Stimulated activated naive CD8-positive, alpha-beta T cell treated with anti-CD3 and anti-CD28 coated beads, Interleukin-15, Interleukin-2, amounts not matched to agents 100 U/mL and 50 U/mL, for 24 hours (primary cell): ENCODE results near the gene HMCN2.

Experiments
- ATAC-seq: fragments of 150-1000 bp; cut with Tn5 transposase; one replicate; pipeline ENCODE4 v1.10.0; 2021
- DNase-seq: peaks from one replicate; pipeline ENCODE4 v3.0.0; 2021

Gene HMCN2

GRCh38 chr9:130347036-130347435 is 81.5 kb downstream of the HMCN2 start:
- ATAC-seq: no peak
- no peak for DNase-seq

- DNase-seq (no peak), ATAC-seq (no peak)
Observed at GRCh38 chr9:130347931-130348330, 82.4 kb downstream of the HMCN2 start.

DNA sequence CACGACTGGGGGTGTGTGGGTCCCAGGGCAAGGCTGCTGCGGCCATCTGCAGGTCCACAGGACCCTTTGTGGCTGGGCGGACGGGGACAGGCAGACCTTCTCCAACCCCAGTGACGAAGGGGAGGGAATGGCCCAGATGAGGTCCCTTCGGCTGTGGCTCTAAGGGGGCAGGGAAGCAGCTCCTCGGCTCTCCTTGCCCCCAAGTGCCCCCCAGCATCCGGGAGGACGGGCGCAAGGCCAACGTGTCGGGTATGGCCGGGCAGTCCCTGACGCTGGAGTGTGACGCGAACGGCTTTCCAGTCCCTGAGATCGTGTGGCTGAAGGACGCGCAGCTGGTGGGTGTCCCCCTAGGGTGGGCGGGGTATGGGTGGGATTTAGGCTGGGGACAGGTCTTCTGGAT is 82.8 kb downstream of the HMCN2 start:
- ATAC-seq (no peak), DNase-seq (no peak)

DNA sequence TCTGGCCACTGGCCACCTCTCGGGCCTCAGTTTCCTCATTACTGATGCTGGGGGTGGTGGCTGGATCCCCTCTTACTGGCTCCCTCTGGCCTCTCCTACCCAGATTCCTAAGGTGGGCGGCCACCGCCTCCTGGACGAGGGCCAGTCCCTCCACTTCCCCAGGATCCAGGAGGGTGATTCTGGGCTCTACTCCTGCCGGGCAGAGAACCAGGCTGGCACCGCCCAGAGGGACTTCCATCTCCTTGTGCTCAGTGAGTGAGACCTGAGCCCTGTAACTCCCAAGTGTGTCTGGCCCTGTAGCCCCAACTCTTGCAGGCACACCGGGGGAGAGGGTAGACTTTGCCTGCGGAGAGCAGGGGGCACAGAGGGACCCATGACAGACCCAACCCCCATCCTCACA is 83.3 kb downstream of the HMCN2 start:
- no peak for ATAC-seq
- DNase-seq: no peak

DNA sequence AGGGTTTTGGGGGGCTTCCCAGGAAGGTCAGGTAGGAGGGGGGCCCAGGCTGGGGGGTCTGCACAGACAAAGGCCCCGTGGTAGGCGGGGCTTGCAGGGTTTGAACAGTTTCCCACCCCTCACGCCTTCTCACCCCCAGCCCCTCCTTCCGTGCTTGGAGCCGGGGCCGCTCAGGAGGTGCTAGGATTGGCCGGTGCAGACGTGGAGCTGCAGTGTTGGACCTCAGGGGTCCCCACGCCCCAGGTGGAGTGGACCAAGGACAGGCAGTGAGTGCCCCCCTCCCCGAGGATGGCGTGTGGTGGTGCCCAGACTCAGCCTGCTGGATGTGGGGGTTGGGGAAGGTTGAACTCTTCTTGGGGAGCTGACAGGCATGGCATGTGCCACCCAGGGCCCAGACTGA is 83.8 kb downstream of the HMCN2 start:
- DNase-seq: no peak
- no peak for ATAC-seq

DNA sequence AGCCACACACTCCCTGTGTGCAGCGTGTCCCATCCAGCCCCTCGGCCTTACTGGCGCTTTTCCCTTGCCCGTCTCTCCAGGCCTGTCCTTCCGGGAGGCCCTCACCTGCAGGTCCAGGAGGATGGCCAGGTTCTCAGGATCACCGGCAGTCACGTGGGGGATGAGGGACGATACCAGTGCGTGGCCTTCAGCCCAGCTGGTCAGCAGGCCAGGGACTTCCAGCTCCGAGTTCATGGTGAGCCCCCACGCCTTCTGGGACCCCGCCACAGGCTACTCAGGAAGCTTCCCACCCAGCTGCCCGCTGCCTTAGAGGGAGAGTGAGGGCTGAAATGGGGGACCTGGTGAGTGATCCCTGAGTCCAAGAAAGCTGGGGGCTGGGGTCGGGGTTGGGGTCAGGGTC is 85.8 kb downstream of the HMCN2 start:
- no peak for DNase-seq
- no peak for ATAC-seq

GRCh38 chr9:130352081-130352480 is 86.5 kb downstream of the HMCN2 start:
- no peak for DNase-seq
- no peak for ATAC-seq

DNA sequence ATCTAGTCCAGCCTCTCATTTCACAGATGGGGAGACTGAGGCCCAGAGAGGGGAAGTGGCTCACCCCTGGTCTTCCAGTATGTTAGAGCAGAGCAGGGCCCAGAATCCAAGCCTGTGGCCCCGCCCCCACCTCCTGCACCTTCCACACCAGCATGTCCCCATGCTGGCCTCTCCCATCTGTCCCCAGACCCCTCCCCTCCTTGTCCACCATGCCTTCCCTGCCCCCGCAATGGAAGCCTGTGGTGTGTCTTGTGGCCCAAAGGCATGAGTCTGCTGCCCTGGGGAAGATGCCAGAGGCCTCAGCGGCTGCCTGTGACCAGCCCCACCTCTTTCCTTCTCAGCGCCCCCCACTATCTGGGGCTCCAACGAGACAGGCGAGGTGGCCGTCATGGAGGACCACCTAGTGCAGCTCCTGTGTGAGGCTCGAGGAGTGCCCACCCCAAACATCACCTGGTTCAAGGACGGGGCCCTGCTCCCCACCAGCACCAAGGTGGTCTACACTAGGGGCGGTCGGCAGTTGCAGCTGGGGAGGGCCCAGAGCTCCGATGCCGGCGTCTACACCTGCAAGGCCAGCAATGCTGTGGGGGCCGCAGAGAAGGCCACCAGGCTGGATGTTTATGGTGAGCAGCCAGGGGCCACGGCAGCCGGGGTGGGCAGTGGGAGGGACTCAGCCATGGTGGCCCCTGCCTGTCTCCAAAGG is 87.2 kb downstream of the HMCN2 start:
- ATAC-seq (no peak), DNase-seq (no peak)

DNA sequence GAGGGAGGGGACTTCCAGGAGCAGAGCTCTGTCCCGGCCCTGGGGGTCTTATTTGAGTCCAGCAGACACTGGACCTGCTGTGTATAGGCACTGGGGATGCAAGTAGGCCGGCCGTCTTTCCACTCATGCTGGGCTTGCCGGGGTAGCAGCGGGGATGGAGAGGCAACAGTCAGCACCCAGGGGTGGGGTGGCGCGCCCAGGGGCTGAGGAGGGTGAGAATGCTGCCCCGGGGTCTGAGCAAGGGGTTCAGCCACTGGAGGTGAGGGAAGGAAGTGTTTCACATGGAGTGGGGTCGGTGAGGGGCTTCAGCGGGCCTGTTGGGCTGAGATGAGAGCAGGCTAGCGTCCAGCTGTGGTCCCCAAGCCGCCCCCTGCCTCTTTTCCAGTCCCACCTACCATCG is 88.8 kb downstream of the HMCN2 start:
- ATAC-seq: no peak
- no peak for DNase-seq

- no peak for DNase-seq
- no peak for ATAC-seq
Observed at GRCh38 chr9:130354806-130355205, 89.2 kb downstream of the HMCN2 start.

DNA sequence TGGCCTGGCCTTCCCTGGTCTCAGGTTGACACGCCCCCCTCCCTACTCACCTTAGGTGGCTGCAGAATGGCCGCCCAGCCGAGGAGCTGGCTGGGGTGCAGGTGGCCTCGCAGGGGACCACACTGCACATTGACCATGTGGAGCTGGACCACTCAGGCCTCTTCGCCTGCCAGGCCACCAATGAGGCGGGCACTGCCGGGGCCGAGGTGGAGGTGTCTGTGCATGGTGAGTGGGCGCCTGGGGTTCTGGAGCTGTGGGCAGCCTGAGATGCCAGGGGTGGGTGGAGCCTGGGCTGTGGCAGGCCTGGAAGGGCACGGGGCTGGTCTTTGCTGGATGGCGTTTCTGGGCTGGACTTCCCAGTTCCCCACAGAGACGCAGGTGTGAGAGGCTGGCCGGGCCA is 90.5 kb downstream of the HMCN2 start:
- no peak for ATAC-seq
- no peak for DNase-seq

- ATAC-seq (no peak), DNase-seq (no peak)
Observed at GRCh38 chr9:130356877-130357584, 91.5 kb downstream of the HMCN2 start.

DNA sequence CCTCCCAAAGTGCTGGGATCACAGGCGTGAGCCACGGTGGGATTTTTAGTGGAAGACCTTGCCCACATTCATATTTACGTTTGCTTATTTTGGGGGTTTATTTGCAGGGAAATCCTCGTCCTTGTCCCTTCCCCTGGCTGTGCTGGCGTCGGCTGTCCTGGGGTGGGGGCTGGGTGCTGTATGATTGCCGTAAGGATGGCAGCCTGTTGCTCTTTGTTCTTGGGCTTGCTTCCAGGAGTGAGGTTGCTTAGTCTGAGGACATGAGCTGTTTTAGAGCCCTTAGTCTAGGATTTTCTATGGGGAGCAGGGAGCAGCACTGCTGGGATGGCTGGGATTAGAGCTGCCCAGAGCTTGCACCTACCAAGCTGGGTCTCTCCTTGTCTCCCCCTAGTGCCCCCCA is 93.4 kb downstream of the HMCN2 start:
- no peak for DNase-seq
- ATAC-seq: no peak

- no peak for DNase-seq
- no peak for ATAC-seq
Observed at GRCh38 chr9:130359819-130360218, 94.3 kb downstream of the HMCN2 start.

DNA sequence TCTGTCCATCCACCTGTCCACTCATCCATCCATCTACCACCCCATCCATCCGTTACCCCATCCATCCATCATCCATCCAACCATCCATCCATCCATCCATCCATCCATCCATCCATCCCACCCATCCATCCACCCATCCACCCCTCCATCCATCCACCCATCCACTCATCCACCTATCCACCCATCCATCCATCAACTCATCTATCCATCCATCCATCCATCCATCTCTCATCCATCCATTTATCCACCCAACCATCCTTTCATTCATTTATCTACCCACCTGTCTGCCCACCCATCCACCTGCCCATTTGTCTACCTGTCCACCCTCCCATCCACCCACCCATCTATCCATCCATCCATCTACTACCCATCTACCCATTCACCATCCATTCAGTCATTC is 95.1 kb downstream of the HMCN2 start:
- no peak for ATAC-seq
- no peak for DNase-seq

DNA sequence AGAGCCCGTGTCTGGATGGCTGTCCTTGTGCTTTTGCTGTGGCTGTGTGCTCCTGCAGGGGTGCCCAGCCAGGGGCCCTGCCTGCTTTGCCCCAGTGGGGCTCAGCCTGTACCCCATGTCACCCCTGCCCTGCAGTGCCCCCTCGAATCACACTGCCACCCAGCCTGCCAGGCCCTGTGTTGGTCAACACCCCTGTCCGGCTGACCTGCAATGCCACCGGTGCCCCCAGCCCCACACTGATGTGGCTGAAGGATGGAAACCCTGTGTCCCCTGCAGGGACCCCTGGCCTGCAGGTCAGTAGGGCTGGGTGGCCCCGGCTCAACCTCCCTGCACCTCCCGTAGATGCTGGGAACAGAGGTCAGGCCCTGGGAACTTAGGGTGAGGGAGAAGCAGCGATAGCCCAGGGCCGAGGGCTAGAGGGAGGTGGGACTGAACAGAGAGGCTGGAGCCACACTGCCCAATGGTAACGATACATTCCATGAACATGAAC is 96.4 kb downstream of the HMCN2 start:
- ATAC-seq: no peak
- no peak for DNase-seq

- ATAC-seq (no peak), DNase-seq (no peak)
Observed at GRCh38 chr9:130362691-130363090, 97.1 kb downstream of the HMCN2 start.

- ATAC-seq: no peak
- no peak for DNase-seq
Observed at GRCh38 chr9:130363755-130364404, 98.3 kb downstream of the HMCN2 start.

GRCh38 chr9:130364619-130365322 is 99.2 kb downstream of the HMCN2 start:
- DNase-seq: no peak

DNA sequence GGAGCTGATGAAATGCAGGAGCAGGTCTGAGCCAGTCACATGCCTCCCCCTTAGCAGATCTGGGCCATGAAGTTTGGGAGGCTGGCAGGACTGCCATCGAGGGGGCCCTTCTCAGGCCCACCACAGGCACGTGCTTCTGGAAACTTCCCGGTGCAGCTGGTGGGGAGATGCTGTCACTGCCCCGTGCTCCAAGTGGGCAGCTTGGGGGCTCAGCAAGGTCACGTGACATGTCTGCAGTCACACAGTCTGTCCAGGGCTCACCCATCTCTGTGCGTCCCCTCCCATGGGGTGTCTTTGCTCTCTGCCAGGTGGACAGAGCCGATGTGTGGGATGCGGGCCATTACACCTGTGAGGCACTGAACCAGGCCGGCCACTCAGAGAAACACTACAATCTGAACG is 99.8 kb downstream of the HMCN2 start:
- ATAC-seq (no peak), DNase-seq (no peak)

More at GRCh38 chr9:130364619-130365322, 99.2 kb downstream of the HMCN2 start:
- ATAC-seq: no peak

DNA sequence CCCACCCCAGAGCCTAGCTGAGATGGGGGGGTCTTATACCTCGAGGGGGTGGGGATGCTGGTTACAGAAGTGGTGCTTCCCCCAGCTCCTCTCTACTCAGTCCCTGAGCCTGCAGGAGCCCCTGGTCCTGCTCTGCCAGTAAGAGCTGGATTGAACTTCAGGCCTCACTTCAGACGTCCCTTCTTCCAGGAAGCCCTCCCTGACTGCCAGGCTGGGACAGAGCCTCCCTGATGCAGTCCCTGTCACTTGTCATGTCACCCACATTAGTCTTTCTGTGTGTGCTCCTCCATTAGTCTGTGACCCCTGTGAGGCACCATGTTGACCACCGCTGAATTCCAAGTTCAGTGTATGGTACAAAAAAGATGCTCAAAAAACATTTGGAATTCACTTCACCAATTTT is 100.5 kb downstream of the HMCN2 start:
- no peak for DNase-seq
- no peak for ATAC-seq

DNA sequence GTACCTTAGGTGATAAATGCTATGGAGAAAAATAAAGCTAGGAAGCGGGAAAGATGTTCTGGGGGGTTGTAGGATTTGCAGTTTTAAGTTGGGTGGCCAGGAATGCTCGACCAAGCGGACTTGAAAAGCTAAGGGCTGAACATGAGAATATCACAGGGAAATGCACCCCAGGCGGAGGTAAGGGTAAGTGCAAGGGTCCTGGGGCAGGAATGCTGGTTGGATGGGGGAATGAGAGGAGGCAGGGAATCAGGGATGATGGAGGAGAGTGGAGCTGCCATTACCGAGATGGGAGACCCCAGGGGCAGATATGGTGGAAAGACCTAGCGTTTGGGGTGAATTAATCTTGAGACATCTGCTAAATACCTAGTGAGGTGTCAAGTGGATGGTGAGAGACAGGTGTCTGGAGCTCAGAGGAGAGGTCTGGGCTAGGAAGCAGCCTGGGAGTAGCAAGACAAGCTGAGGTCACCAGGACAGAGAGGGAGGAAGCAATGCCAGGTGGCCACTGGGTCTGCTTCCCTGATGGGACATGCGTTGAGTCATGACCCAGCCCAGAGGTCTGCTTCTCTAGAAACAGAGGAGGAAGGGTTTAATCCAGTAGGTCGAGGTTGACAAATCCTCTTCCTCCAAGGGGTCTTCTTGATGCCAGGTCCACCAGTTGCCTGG is 101.5 kb downstream of the HMCN2 start:
- DNase-seq: no peak
- no peak for ATAC-seq
